ENCODE results near the gene ERAL1. TPM values are rescaled to one million over a fixed set of nuclear protein-coding genes. Genes with fewer than 3 reads are reported as not detected.
"Not testable (repeated sequence)": the region's sequence is repeated elsewhere in the genome, so short reads cannot be mapped to it uniquely, and the experiment has no call there.

Gene ERAL1
- total RNA-seq, 1 experiment from 2014 or later: 43.6 TPM

DNA sequence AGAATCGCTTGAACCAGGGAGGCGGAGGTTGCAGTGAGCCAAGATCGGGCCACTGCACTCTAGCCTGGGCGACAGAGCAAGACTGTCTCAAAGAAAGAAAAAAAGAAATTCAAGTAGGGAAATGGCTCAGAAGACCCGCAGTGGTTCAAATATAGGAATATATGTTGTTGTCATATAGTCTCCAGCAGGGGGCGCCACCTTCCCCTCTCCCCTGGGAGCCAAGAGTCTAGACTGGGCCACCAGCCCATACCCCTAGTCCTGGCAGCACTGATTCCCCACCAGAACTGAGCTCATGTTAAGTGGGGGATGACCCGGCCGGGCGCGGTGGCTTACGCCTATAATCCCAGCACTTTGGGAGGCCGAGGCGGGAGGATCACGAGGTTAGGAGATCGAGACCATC is 6.1 kb upstream of the ERAL1 start:
- DNase-seq (ENCODE audit: extremely low read depth, low read depth): not testable (repeated sequence)

DNA sequence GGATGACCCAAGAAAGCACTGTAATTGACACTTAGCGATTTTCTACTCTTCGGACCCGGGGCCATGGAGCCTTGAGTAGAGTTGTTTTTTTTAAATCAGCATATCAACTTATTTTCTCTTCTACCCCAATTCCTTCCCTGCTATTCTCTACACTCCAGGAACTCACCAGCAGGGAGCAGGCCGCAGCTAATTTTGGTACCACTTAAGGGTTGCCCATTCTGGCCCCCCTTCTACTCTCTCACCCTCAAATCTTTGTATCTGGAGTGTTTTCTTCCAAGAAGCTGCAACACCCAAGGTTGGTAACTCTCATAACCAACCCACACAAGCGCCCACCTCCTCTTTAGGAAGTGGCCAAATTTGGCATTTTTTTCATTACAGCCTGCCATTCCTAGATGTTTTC is 5.5 kb upstream of the ERAL1 start:
- DNase-seq (ENCODE audit: extremely low read depth, low read depth): no peak

GRCh38 chr17:28853295-28853694 is 1.5 kb upstream of the ERAL1 start:
- DNase-seq (ENCODE audit: extremely low read depth, low read depth): no peak

GRCh38 chr17:28855336-28855679 is 492 bp downstream of the ERAL1 start:
- no peak for DNase-seq (ENCODE audit: extremely low read depth, low read depth)

DNA sequence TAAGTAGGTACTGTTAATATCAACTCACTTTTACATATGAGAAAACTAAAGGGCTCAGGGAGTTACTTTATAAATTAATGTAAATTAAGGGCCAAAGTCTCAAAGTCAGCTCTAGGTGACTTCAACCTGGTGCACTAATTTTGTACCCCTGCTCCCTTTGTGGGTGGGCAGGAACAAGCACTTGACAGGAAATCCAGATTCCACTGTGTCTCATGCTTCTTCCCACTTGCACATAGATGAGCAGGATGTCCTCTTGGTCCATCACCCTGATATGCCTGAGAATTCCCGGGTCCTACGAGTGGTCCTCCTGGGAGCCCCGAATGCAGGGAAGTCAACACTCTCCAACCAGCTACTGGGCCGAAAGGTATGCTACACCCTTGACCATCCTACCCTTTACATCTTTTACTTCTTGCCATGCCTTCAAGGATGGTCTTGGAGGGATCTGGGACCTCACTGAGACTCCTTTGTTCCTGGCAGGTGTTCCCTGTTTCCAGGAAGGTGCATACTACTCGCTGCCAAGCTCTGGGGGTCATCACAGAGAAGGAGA is 1.3 kb downstream of the ERAL1 start:
- DNase-seq (ENCODE audit: extremely low read depth, low read depth): no peak

GRCh38 chr17:28857905-28858800 is 3.3 kb downstream of the ERAL1 start:
- DNase-seq (ENCODE audit: extremely low read depth, low read depth): no peak

GRCh38 chr17:28858801-28859355 is 4.1 kb downstream of the ERAL1 start:
- no peak for DNase-seq (ENCODE audit: extremely low read depth, low read depth)

DNA sequence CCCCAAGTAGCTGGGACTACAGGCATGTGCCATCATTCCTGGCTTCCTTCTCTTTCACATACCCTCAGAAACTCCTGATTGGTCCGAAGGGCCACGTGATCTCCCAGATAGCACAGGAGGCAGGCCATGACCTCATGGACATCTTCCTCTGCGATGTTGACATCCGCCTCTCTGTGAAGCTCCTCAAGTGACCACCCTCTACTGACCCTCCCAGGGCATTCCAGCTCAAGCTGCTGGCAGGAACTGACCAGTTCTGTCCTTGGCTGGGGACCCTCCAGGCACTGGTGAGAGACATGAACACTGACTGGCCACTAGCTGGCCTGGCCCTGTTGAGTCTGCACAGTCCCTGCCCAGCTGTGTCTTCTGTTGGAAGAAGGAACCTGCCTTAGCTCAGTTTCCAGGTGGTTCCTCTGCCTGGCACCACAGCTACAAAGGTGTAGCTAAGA is 5.6 kb downstream of the ERAL1 start:
- no peak for DNase-seq (ENCODE audit: extremely low read depth, low read depth)

DNA sequence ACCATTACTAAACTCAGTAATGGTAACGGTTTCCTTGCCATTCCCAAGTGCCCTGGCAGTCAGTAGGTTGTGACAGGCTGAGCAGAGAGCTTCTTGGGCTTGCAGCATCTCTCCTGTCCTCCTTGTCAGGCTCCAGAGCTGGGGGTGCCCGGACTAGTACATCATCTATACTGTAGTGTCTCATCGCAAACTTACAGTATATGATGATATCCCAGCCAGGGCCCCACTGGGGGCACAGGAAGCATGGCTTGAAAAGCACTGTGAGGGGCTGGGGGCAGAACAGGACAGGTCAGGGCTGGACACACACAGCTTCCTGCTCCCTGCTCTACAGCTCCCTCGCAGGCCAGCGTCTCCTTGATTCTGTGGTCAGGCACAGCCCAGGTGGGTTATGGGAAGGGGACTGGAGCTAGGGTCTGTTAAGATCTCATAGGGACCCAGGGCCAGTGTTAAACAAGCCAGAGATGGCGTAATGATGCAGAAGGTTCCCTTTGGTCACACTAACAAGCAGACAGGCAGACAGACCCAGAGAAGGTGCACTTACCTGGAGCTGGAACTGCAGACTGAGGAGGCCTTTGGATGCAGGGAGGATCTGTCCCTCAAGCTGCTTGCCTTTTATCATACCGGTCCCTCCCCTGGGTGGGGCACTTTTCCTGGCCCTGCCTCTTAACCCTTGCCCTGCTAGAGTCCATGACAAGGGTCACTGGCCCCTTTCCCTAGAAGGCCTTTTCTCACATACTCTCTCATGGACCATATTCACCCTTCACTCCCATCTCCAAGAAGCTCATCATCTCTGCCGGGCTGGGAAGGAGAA is 6.8 kb downstream of the ERAL1 start:
- DNase-seq (ENCODE audit: extremely low read depth, low read depth): no peak

GRCh38 chr17:28862561-28862960 is 7.7 kb downstream of the ERAL1 start:
- DNase-seq (ENCODE audit: extremely low read depth, low read depth): no peak

GRCh38 chr17:28863953-28864352 is 9.1 kb downstream of the ERAL1 start:
- no peak for DNase-seq (ENCODE audit: extremely low read depth, low read depth)

DNA sequence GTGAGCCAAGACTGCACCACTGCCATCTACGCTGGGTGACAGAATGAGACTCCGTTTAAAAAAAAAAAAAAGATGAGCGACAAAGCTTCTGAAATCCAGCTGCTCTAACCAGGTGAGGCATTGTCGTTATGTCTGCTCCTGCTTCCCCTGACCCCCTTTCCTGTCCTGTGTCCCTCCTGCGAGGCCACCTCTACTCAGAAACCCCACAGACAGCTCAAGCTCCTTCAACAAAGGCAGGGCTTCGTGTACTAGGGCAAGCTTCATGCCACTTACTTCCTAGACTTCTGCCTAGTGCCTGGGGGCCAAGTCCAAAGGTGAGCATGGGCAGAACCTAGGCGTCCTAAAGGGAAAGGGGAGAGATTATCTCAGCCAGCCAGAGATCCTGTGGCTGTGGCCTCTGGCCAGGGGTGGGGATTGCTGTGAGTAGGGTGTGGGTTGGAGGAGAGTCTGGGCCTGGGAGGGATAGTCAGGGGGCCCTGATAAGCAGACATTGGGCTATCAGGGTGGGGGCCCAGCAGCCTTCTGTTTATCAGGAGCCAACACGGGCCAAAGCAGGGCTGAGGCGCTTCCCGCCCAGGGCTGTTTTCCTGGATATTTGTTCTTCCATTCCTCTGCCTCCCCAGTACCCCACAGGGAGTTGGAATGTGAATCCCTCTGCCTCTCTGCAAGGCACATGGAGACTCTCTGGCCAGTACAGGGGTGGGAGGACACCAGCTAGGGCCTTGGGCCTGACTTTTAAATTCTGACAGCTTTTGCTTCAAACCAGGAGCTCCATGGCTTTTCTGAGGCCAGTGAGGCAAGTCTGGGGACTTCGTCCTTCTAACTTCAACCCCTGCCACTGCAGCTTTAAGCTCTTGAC is 10.4 kb downstream of the ERAL1 start:
- DNase-seq (ENCODE audit: extremely low read depth, low read depth): no peak

DNA sequence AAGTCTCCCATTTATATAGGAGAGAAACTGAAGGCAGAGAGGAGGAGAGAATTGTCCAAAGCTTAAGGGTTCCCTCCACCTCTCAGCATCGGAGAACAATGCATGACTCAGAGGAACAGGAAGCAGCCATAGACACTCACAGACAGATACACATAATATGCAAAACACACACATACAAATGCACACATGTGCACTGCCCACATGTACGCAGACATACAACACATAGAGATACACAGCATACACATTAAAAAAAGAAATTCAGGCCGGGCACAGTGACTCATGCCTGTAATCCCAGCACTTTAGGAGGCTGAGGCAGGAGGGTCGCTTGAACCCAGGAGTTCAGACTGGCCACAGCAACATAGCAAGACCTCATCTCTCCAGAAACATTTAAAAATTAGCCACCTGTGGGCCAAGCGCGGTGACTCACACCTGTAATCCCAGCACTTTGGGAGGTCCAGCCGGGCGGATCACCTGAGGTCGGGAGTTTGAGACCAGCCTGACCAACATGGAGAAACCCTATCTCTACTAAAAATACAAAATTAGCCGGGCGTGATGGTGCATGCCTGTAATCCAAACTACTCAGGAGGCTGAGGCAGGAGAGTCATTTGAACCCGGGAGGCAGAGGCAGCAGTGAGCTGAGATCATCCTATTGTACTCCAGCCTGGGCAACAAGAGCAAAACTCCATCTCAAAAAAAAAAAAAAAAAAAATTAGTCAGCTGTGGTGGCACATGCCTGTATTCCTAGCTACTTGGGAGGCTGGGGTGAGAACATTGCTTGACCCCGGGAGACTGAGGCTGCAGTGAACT is 11.3 kb downstream of the ERAL1 start:
- DNase-seq (ENCODE audit: extremely low read depth, low read depth): no peak

- no peak for DNase-seq (ENCODE audit: extremely low read depth, low read depth)
Measured at GRCh38 chr17:28867276-28867675, 12.5 kb downstream of the ERAL1 start.

GRCh38 chr17:28871056-28871579 is 16.3 kb downstream of the ERAL1 start:
- DNase-seq (ENCODE audit: extremely low read depth, low read depth): no peak

DNA sequence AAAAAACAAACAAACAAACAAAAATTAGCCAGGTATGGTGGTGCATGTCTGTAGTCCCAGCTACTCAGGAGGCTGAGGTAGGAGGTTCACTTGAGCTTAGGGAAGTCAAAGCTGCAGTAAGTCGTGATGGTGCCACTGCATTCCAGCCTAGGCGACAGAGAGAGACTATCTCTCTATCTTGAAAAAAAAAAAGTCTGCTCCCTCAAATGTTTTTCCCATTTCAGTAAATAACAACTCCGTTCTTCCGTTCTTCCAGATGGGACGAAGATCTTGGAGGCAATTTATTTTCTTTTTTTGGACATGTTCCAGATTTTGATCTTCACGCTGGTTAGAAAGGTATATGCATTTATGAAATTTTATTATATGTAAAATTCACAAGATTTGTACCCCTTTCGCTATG is 19.0 kb downstream of the ERAL1 start:
- no peak for DNase-seq (ENCODE audit: extremely low read depth, low read depth)

- DNase-seq (ENCODE audit: extremely low read depth, low read depth): no peak
Measured at GRCh38 chr17:28874750-28875149, 19.9 kb downstream of the ERAL1 start.

- no peak for DNase-seq (ENCODE audit: extremely low read depth, low read depth)
Measured at GRCh38 chr17:28875848-28876550, 21.2 kb downstream of the ERAL1 start.
